PC-9 (cell line): ENCODE results near the gene CLMN. TPM values are rescaled to one million over a fixed set of nuclear protein-coding genes. Genes with fewer than 3 reads are reported as not detected.

Experiments used
- BruUV-seq: library from RNA; stranded (reverse); fragments of 400-500 nt; replicated peaks from 2 replicates; lab custom pipeline; 2021; lab: Mats Ljungman, UMichigan
- CTCF ChIA-PET: fragments of 300-600 bp; sonication (Branson Sonifier 250); formaldehyde crosslinking; loops from one replicate; lab custom pipeline; 2022; ENCODE audit warnings: antibody characterized with exemption; lab: Charles Lee
- POLR2A ChIA-PET: fragments of 300-600 bp; sonication (Branson Sonifier 250); formaldehyde crosslinking; loops from one replicate; lab custom pipeline; 2022; ENCODE audit warnings: antibody characterized with exemption; ENCODE audit not compliant: unreplicated experiment; lab: Charles Lee
- DNase-seq, 2 experiments: peaks; one replicate each; pipeline versions ENCODE4 v3.0.0 to v3.0.0-alpha.2; 2015 to 2022; ENCODE audit warnings: mixed read lengths in 1 of 2
- H2AFZ ChIP-seq: fragments of 200-600 bp; sonication (generic); 2 replicates; pipeline ENCODE4 v1.8.1; 2017; ENCODE audit warnings: antibody characterized with exemption
- H3F3A ChIP-seq: fragments of 200-600 bp; sonication (generic); 2 replicates; pipeline ENCODE4 v1.8.1; 2017; ENCODE audit warnings: antibody characterized with exemption, mild to moderate bottlenecking, low read depth; ENCODE audit not compliant: insufficient read depth
- H3K27ac ChIP-seq: fragments of 200-600 bp; sonication (generic); 2 replicates; pipeline ENCODE4 v1.6.1; 2016; ENCODE audit warnings: mixed run types
- H3K27me3 ChIP-seq: fragments of 200-600 bp; sonication (generic); 2 replicates; pipeline ENCODE4 v1.6.1; 2016; ENCODE audit warnings: low read depth, mixed run types; ENCODE audit not compliant: insufficient read depth
- H3K36me3 ChIP-seq: fragments of 200-600 bp; sonication (generic); 2 replicates; pipeline ENCODE4 v1.6.1; 2016; ENCODE audit warnings: low read depth, mixed run types
- H3K4me1 ChIP-seq: fragments of 200-600 bp; sonication (generic); replicated peaks from 2 replicates; pipeline ENCODE4 v1.6.1; 2016; ENCODE audit warnings: mixed run types; ENCODE audit not compliant: insufficient read depth
- H3K4me2 ChIP-seq: fragments of 200-600 bp; sonication (generic); 2 replicates; pipeline ENCODE4 v1.6.1; 2017; ENCODE audit warnings: mixed run types
- H3K4me3 ChIP-seq: fragments of 200-600 bp; sonication (generic); 2 replicates; pipeline ENCODE4 v1.6.1; 2016; ENCODE audit warnings: mixed run types
- H3K79me2 ChIP-seq: fragments of 200-600 bp; sonication (generic); 2 replicates; pipeline ENCODE4 v1.6.1; 2017; ENCODE audit warnings: low read depth, mixed run types
- H3K9me2 ChIP-seq: fragments of 200-600 bp; sonication (generic); 2 replicates; pipeline ENCODE4 v1.8.1; 2017; ENCODE audit warnings: mild to moderate bottlenecking; ENCODE audit not compliant: insufficient read depth
- H3K9me3 ChIP-seq: fragments of 200-600 bp; sonication (generic); 2 replicates; pipeline ENCODE4 v1.8.1; 2016; ENCODE audit warnings: low read depth; ENCODE audit not compliant: insufficient read depth
- H4K20me1 ChIP-seq: fragments of 200-600 bp; sonication (generic); 2 replicates; pipeline ENCODE4 v1.8.1; 2017; ENCODE audit not compliant: insufficient read depth
- EZH2 ChIP-seq: fragments of 200-600 bp; sonication (generic); IDR thresholded peaks from 2 replicates; pipeline ENCODE4 v1.8.0; 2017; ENCODE audit warnings: antibody characterized with exemption, low read depth
- intact Hi-C: fragments of 100-400 bp; cut with micrococcal nuclease; formaldehyde crosslinking; loops from one replicate; pipeline ENCODE4 v1.10.0; 2022; ENCODE audit not compliant: unreplicated experiment
- total RNA-seq: library from RNA; stranded (reverse); gene quantifications from 2 replicates; pipeline ENCODE4 v1.2.3, GENCODE V29; 2021
- TF ChIP-seq, protein P1 (sequence below): fragments of 200-600 bp; sonication (generic); conservative IDR thresholded peaks from 2 replicates; pipeline ENCODE4 v1.6.1; 2017; ENCODE audit warnings: mixed run types, antibody characterized with exemption, mild to moderate bottlenecking, moderate library complexity

The CLMN gene
- total RNA-seq, 1 experiment from 2014 or later = 15.8 TPM

DNA sequence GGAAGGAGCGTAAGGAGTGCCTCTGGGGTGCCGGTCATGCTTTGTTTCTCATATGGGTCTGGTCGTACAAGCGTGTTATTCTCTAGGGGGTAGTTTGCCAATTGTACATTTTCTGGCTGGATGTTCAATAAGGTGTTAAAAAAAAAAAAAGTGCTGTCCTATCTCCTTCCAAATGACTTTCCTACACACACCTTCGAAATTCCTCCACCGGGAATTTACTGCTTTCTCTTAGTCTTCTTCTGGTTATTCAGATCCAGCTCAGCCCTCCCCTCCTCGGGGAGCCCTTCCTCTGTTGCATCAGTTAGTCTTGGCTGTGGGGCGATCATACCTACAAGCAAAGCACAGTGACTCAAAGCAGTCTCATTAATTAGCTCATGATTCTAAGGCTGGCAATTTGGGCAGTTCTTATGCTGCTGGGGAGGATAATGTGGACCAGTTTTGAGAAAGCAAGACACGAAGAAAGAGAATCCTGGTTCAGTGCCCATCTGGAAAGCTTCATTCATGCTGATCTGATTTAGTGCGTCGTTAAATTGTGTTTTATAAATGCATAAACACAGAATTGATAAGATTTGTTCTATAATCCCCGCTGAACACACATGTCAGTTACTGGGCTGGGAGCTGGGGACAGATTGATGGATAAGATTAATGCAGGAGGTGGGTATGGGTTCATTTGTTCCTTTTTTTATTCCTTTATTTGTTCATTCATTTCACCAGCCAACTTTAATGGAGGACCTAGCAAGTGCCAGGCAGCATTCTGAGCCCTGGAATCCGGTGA is 9.2 kb upstream of the CLMN start:
- Histone ChIP-seq H3K4me3 (no peak overlapping the region), H3K9me3 (no peaks in the 10 kb centered on the region), H3K27me3 (no peaks in the 10 kb centered on the region), H3K9me2 (no peaks in the 10 kb centered on the region), H3K4me2 (no peak overlapping the region), H3K79me2 (no peaks in the 10 kb centered on the region), H4K20me1 (no peaks in the 10 kb centered on the region), H3F3A (no peaks in the 10 kb centered on the region), H3K27ac (no peak overlapping the region), H2AFZ (no peak overlapping the region), H3K4me1 (no peaks in the 10 kb centered on the region), H3K36me3 (no peaks in the 10 kb centered on the region)
- POLR2A ChIA-PET = no interaction called here
- CTCF ChIA-PET = no interaction called here
- no peak for DNase-seq
- intact Hi-C loops = no loop called here
- BruUV-seq = no TSS peak
- TF ChIP-seq EZH2 = no peak
- TF ChIP-seq, protein P1, sequence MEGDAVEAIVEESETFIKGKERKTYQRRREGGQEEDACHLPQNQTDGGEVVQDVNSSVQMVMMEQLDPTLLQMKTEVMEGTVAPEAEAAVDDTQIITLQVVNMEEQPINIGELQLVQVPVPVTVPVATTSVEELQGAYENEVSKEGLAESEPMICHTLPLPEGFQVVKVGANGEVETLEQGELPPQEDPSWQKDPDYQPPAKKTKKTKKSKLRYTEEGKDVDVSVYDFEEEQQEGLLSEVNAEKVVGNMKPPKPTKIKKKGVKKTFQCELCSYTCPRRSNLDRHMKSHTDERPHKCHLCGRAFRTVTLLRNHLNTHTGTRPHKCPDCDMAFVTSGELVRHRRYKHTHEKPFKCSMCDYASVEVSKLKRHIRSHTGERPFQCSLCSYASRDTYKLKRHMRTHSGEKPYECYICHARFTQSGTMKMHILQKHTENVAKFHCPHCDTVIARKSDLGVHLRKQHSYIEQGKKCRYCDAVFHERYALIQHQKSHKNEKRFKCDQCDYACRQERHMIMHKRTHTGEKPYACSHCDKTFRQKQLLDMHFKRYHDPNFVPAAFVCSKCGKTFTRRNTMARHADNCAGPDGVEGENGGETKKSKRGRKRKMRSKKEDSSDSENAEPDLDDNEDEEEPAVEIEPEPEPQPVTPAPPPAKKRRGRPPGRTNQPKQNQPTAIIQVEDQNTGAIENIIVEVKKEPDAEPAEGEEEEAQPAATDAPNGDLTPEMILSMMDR = no peak

GRCh38 chr14:95327558-95328374 is 8.1 kb upstream of the CLMN start:
- CTCF ChIA-PET = no interaction called here
- BruUV-seq = no TSS peak
- Histone ChIP-seq H3K79me2 (no peaks in the 10 kb centered on the region), H3K27ac (no peak overlapping the region), H3K9me3 (no peaks in the 10 kb centered on the region), H3K4me1 (peaks cover 6% of the 10 kb centered on the region), H3K9me2 (no peaks in the 10 kb centered on the region), H3K4me2 (no peak overlapping the region), H4K20me1 (no peaks in the 10 kb centered on the region), H3K27me3 (no peaks in the 10 kb centered on the region), H3K4me3 (no peak overlapping the region), H3K36me3 (no peaks in the 10 kb centered on the region), H2AFZ (no peak overlapping the region), H3F3A (peaks cover 3% of the 10 kb centered on the region; the same call in 1 of the 2 replicates)
- no peak for TF ChIP-seq EZH2
- TF ChIP-seq, protein P1 = no peak
- intact Hi-C loops = no loop called here
- POLR2A ChIA-PET = no interaction called here
- DNase-seq = no peak

- no peak overlapping the region for H3K4me2 ChIP-seq
- no TSS peak for BruUV-seq
- no peaks in the 10 kb centered on the region for H3K9me2 ChIP-seq
- H3K27me3 ChIP-seq = no peaks in the 10 kb centered on the region
- H3K9me3 ChIP-seq = no peaks in the 10 kb centered on the region
- ChIA-PET POLR2A (no interaction called here), CTCF (no interaction called here)
- no peak overlapping the region for H2AFZ ChIP-seq
- TF ChIP-seq EZH2 = no peak
- TF ChIP-seq, protein P1 = no peak
- intact Hi-C loops = no loop called here
- no peak for DNase-seq
- peaks cover 11% of the 10 kb centered on the region; the same call in 1 of the 2 replicates for H3F3A ChIP-seq
- H3K27ac ChIP-seq = no peak overlapping the region
- H3K36me3 ChIP-seq = no peaks in the 10 kb centered on the region
- H3K4me3 ChIP-seq = no peak overlapping the region
- H3K4me1 ChIP-seq = peaks cover 14% of the 10 kb centered on the region
- no peaks in the 10 kb centered on the region for H3K79me2 ChIP-seq
- H4K20me1 ChIP-seq = no peaks in the 10 kb centered on the region
Measured at GRCh38 chr14:95326987-95327386, 7.3 kb upstream of the CLMN start.
